K562 (cell line): ENCODE data around the gene UBR7. TPM values are rescaled to one million over a fixed set of nuclear protein-coding genes. Genes with fewer than 3 reads are reported as not detected.

ENCODE experiments used
- ATAC-seq: fragments of 200-7000 bp; cut with Tn5 transposase; 3 replicates; pipeline ENCODE4 v1.9.1; 2020; ENCODE audit warnings: moderate library complexity
- BruUV-seq: library from RNA; stranded (reverse); fragments of 400-500 nt; replicated peaks from 2 replicates; lab custom pipeline; 2021; lab: Mats Ljungman, UMichigan
- CTCF ChIA-PET: fragments of 300-600 bp; formaldehyde crosslinking; extraction: SDS; loops from one replicate; lab custom pipeline; 2021; ENCODE audit warnings: low intra/inter-chr PET ratio; lab: Yijun Ruan, JAX
- POLR2A ChIA-PET: fragments of 300-600, 350-650 bp; sonication (Branson Sonifier 250); formaldehyde crosslinking; extraction: SDS; loops from one replicate; lab custom pipeline; 2021; ENCODE audit warnings: antibody characterized with exemption, inconsistent platforms; lab: Yijun Ruan, JAX
- DNase-seq, 4 experiments: peaks; one replicate each; pipeline versions ENCODE4 v3.0.0 to v3.0.0-alpha.2; 2011 to 2018; ENCODE audit warnings: low spot score in 3 of 4, mixed read lengths in 3 of 4; ENCODE audit errors: extremely low read depth in 1 of 4
- FAIRE-seq: peaks from 2 replicates; lab custom pipeline; 2011; peaks lifted over from hg19 to GRCh38; lab: Jason Lieb, UNC
- H2AFZ ChIP-seq: 2 replicates; pipeline ENCODE4 v1.6.0; 2011; ENCODE audit warnings: low read depth, low read length, control low read depth, inconsistent platforms
- H3K27ac ChIP-seq: fragments of 200-600 bp; 3 replicates; pipeline ENCODE4 v1.8.0; 2011; ENCODE audit warnings: low read depth, mild to moderate bottlenecking, control low read depth, inconsistent platforms, low read length, moderate library complexity, mixed read lengths; ENCODE audit errors: extremely low read depth
- H3K27me3 ChIP-seq, 2 experiments: fragments of 300-600 bp in 1 of 2; 2 replicates in 1 of 2; 3 replicates in 1 of 2; pipeline versions ENCODE4 v1.6.0 to v1.8.0; 2011; ENCODE audit warnings: inconsistent platforms in 2 of 2, low read length in 2 of 2, mild to moderate bottlenecking in 1 of 2, mixed read lengths in 1 of 2, moderate library complexity in 1 of 2; ENCODE audit not compliant: control insufficient read depth in 2 of 2, insufficient read depth in 2 of 2
- H3K36me3 ChIP-seq: fragments of 300-600 bp; 3 replicates; pipeline ENCODE4 v1.8.0; 2011; ENCODE audit warnings: mild to moderate bottlenecking, low read length, inconsistent platforms; ENCODE audit not compliant: control insufficient read depth, insufficient read depth
- H3K4me1 ChIP-seq, 2 experiments: fragments of 200-600 bp in 1 of 2; replicated peaks in 1 of 2; 2 replicates in 1 of 2; 3 replicates in 1 of 2; pipeline versions ENCODE4 v1.5.1 to v1.8.0; 2011; ENCODE audit warnings: inconsistent platforms in 2 of 2, low read length in 2 of 2, mild to moderate bottlenecking in 1 of 2, mixed read lengths in 1 of 2, moderate library complexity in 1 of 2; ENCODE audit not compliant: control insufficient read depth in 2 of 2, insufficient read depth in 2 of 2
- H3K4me2 ChIP-seq: 2 replicates; pipeline ENCODE4 v1.6.1; 2011; ENCODE audit warnings: low read length, control low read depth, inconsistent platforms, mixed read lengths; ENCODE audit not compliant: insufficient read depth
- H3K4me3 ChIP-seq: fragments of 200-600 bp; sonication (generic), shearing (Covaris generic); 2 replicates; pipeline ENCODE4 v1.5.1; 2016; ENCODE audit warnings: control low read depth, inconsistent platforms
- H3K79me2 ChIP-seq: fragments of 200-600 bp; 3 replicates; pipeline ENCODE4 v1.8.0; 2011; ENCODE audit warnings: low read length, inconsistent platforms; ENCODE audit not compliant: control insufficient read depth, insufficient read depth
- H3K9ac ChIP-seq, 2 experiments: 2 replicates each; pipeline versions ENCODE4 v1.6.0 to v1.6.1; 2011; ENCODE audit warnings: low read depth in 2 of 2, low read length in 2 of 2, control low read depth in 1 of 2, inconsistent platforms in 1 of 2, mild to moderate bottlenecking in 1 of 2, mixed read lengths in 1 of 2; ENCODE audit not compliant: insufficient read depth in 1 of 2
- H3K9me1 ChIP-seq: one replicate; pipeline ENCODE4 v1.6.0; 2011; ENCODE audit warnings: inconsistent platforms, mild to moderate bottlenecking, low read length, moderate library complexity; ENCODE audit not compliant: control insufficient read depth, insufficient read depth
- H3K9me3 ChIP-seq: replicated peaks from 2 replicates; pipeline ENCODE4 v1.5.1; 2011; ENCODE audit warnings: low read depth, low read length, inconsistent platforms; ENCODE audit not compliant: control insufficient read depth, insufficient read depth
- H4K20me1 ChIP-seq: replicated peaks from 2 replicates; pipeline ENCODE4 v1.6.1; 2011; ENCODE audit warnings: low read length, inconsistent platforms, mixed read lengths; ENCODE audit not compliant: control insufficient read depth, insufficient read depth
- CBFB ChIP-seq: sonication (generic); formaldehyde crosslinking; IDR thresholded peaks from 2 replicates; pipeline ENCODE4 v1.4.0; 2020; ENCODE audit warnings: mild to moderate bottlenecking, missing genetic modification reagents
- PBX2 ChIP-seq, 2 experiments: IDR thresholded peaks in 1 of 2; conservative IDR thresholded peaks in 1 of 2; 2 replicates each; pipeline ENCODE4 v1.6.1; 2016; ENCODE audit warnings: low read depth in 2 of 2, mild to moderate bottlenecking in 1 of 2, missing compliant biosample characterization in 1 of 2, missing genetic modification characterization in 1 of 2, moderate library complexity in 1 of 2
- PHB2 ChIP-seq: fragments of 450-650 bp; IDR thresholded peaks from 2 replicates; pipeline ENCODE4 v1.6.1; 2017; ENCODE audit warnings: low read depth
- RBM34 ChIP-seq: fragments of 200-400 bp; formaldehyde crosslinking; IDR thresholded peaks from 2 replicates; pipeline ENCODE4 v1.6.1; 2018; ENCODE audit warnings: low read length, borderline replicate concordance; ENCODE audit not compliant: insufficient read depth
- SP2 ChIP-seq: IDR thresholded peaks from 2 replicates; pipeline ENCODE4 v1.6.1; 2011; ENCODE audit warnings: mild to moderate bottlenecking, low read depth, low read length, moderate library complexity; ENCODE audit not compliant: poor library complexity, severe bottlenecking; ENCODE audit errors: extremely low read depth
- THRAP3 ChIP-seq: fragments of 450-650 bp; IDR thresholded peaks from 2 replicates; pipeline ENCODE4 v1.6.1; 2016; ENCODE audit warnings: mild to moderate bottlenecking, inconsistent platforms, borderline replicate concordance
- VEZF1 ChIP-seq: fragments of 200-800 bp; sonication (Bioruptor generic); IDR thresholded peaks from 2 replicates; pipeline ENCODE4 v1.6.1; 2017; ENCODE audit warnings: missing genetic modification characterization, missing compliant biosample characterization
- ZNF444 ChIP-seq: fragments of 250-450 bp; sonication (Bioruptor Pico); IDR thresholded peaks from 2 replicates; pipeline ENCODE4 v1.4.0; 2020; ENCODE audit warnings: mild to moderate bottlenecking, moderate library complexity
- ZNF584 ChIP-seq: fragments of 200-800 bp; sonication (Bioruptor generic); IDR thresholded peaks from 2 replicates; pipeline ENCODE4 v1.6.1; 2016; ENCODE audit warnings: low read depth, mild to moderate bottlenecking, missing genetic modification characterization, missing compliant biosample characterization
- WGBS: fragments of 100-300 bp; shearing (Covaris generic); methylation state at CpG from one replicate; pipeline ENCODE4 v1.1.6; 2016; ENCODE audit warnings: low coverage, mixed read lengths; ENCODE audit not compliant: insufficient coverage; ENCODE audit errors: missing lambda C conversion rate; 5-methylcytosine and 5-hydroxymethylcytosine counted together
- in situ Hi-C: fragments of 300-500 bp; cut with MboI; formaldehyde crosslinking; loops from 4 replicates; pipeline ENCODE4 v1.15.0; 2018; ENCODE audit warnings: inconsistent platforms, mixed read lengths
- intact Hi-C: fragments of 100-400 bp; cut with micrococcal nuclease; formaldehyde crosslinking; loops from 2 replicates; pipeline ENCODE4 v1.14.2; 2022
- polyA plus RNA-seq, 8 experiments: library from polyadenylated mRNA; depleted of rRNA in 4 of 8; stranded (reverse) in 5 of 8; unstranded in 3 of 8; fragments of >200 nt; fragmentation: Nextera tagmentation in 2 of 8; fragmentation: Illumina TruSeq in 1 of 8; extraction: Ambion mirVana in 2 of 8; extraction: Trizol in 1 of 8; gene quantifications; 2 replicates each; pipeline versions ENCODE4 v1.2.1 to v1.2.3, GENCODE V29; 2011 to 2014; ENCODE audit warnings: inconsistent platforms in 1 of 8, missing spikeins in 1 of 8
- total RNA-seq, 7 experiments: library from RNA; depleted of rRNA in 6 of 7; stranded (reverse); fragments of >200 nt in 6 of 7; fragmentation: Illumina TruSeq in 2 of 7; extraction: Trizol in 2 of 7; gene quantifications; 2 replicates each; pipeline versions ENCODE4 v1.2.1 to v1.2.3, GENCODE V29; 2011 to 2021; ENCODE audit warnings: low replicate concordance in 1 of 7

Gene UBR7
- total and polyA plus RNA-seq, 9 of the 15 experiments (the other 6 are each of a cell fraction or from before 2014, with no cell fraction given) = 12.5 to 63.0 (median 34.4) TPM

GRCh38 chr14:93201155-93201704, 5.8 kb upstream of the UBR7 start:
- FAIRE-seq (no peak), DNase-seq (no peak), ATAC-seq (no peak)
- no peak overlapping the region for H3K4me3 ChIP-seq
- WGBS = 86% methylated on average over 7 of the region's 7 CpGs
- no peaks in the 10 kb centered on the region for H3K9me3 ChIP-seq
- no peaks in the 10 kb centered on the region for H3K9me1 ChIP-seq
- intact Hi-C loops (no loop called here), in situ Hi-C loops (no loop called here)
- BruUV-seq = no TSS peak
- no peak overlapping the region for H3K4me2 ChIP-seq
- no peak overlapping the region for H3K27ac ChIP-seq
- TF ChIP-seq VEZF1 (CRISPR knock-in tag) (no peak), PBX2 (CRISPR knock-in tag; IDR thresholded peaks at IDR 0.05; ENCODE audit: low read depth) (no peak), PBX2 (tag; conservative IDR thresholded peaks at IDR 0.05; ENCODE audit: low read depth) (no peak), ZNF584 (no peak), ZNF444 (CRISPR knock-in tag) (no peak), THRAP3 (no peak), CBFB (CRISPR knock-in tag) (no peak), PHB2 (no peak), RBM34 (no peak), SP2 (no peak)
- H3K27me3 ChIP-seq = no peaks in the 10 kb centered on the region
- peaks cover 0 to 7% of the 10 kb centered on the region in 2 experiments; a peak in 1 of 5 replicates for H3K4me1 ChIP-seq
- POLR2A ChIA-PET = no interaction called here
- H3K79me2 ChIP-seq = peaks cover 29% of the 10 kb centered on the region
- H3K9ac ChIP-seq = no peak overlapping the region
- no peaks in the 10 kb centered on the region for H4K20me1 ChIP-seq
- peaks cover 20% of the 10 kb centered on the region; the same call in 1 of the 3 replicates for H3K36me3 ChIP-seq
- H2AFZ ChIP-seq = no peak overlapping the region
- CTCF ChIA-PET = no interaction called here
